Uterus (tissue), 4 donors: ENCODE results near the gene GNE. TPM values are rescaled to one million over a fixed set of nuclear protein-coding genes. Genes with fewer than 3 reads are reported as not detected.

Experiments used
- DNase-seq, 2 donors: peaks; one replicate each; pipeline ENCODE4 v3.0.0-alpha.2; 2019 to 2020
- H3K27ac ChIP-seq, 2 donors: fragments of 200-600 bp; sonication (generic); 1 replicate in 1 of 2; 2 replicates in 1 of 2; pipeline ENCODE4 v1.5.1; 2016 to 2018
- H3K27me3 ChIP-seq, 2 donors: fragments of 200-600 bp; sonication (generic); one replicate each; pipeline ENCODE4 v1.5.1; 2018 to 2019; ENCODE audit warnings: control low read depth in 1 of 2
- H3K36me3 ChIP-seq, 2 donors: fragments of 200-600 bp; sonication (generic); one replicate each; pipeline ENCODE4 v1.5.1; 2019; ENCODE audit warnings: control low read depth in 1 of 2
- H3K4me1 ChIP-seq, 2 donors: fragments of 200-600 bp; sonication (generic); one replicate each; pipeline ENCODE4 v1.5.1; 2018 to 2019; ENCODE audit warnings: control low read depth in 1 of 2
- H3K4me3 ChIP-seq, 2 donors: fragments of 200-600 bp; sonication (generic); 1 replicate in 1 of 2; 2 replicates in 1 of 2; pipeline ENCODE4 v1.5.1; 2018 to 2019; ENCODE audit warnings: mild to moderate bottlenecking in 1 of 2
- H3K9me3 ChIP-seq, 2 donors: fragments of 200-600 bp; sonication (generic); one replicate each; pipeline ENCODE4 v1.5.1; 2019; ENCODE audit warnings: control low read depth in 1 of 2
- POLR2A ChIP-seq, 2 donors: fragments of 450-650 bp; IDR thresholded peaks; one replicate each; pipeline ENCODE4 v1.6.1; 2016; ENCODE audit warnings: antibody characterized with exemption in 2 of 2, mild to moderate bottlenecking in 1 of 2, moderate library complexity in 1 of 2
- intact Hi-C: fragments of 100-400 bp; cut with DNase I; formaldehyde crosslinking; loops from one replicate; pipeline ENCODE4 v1.15.1; 2023; ENCODE audit warnings: low total_unique reads
- small RNA-seq: library from RNA; depleted of rRNA; stranded (forward); fragments of <200 nt; gene quantifications from one replicate; pipeline ENCODE3, GENCODE V24; 2016
- total RNA-seq, 4 donors: library from RNA; depleted of rRNA in 3 of 4; stranded (reverse); fragments of >200 nt in 3 of 4; gene quantifications; one replicate each; pipeline versions ENCODE4 v1.1.0 to v1.2.4, GENCODE V29; 2014 to 2023
- TF ChIP-seq, protein P1 (sequence below), 4 experiments: fragments of 200-600 bp in 2 of 4; fragments of 450-650 bp in 2 of 4; sonication (generic) in 2 of 4; IDR thresholded peaks; one replicate each; pipeline ENCODE4 v1.5.1; 2016 to 2019; ENCODE audit warnings: antibody characterized with exemption in 4 of 4, mild to moderate bottlenecking in 2 of 4, moderate library complexity in 1 of 4
- donor health status: DM: yes; HTN: yes; CAD: no.

The GNE gene
- total RNA-seq, 4 donors from 2014 or later = 10.3 to 42.2 (median 30.0) TPM

DNA sequence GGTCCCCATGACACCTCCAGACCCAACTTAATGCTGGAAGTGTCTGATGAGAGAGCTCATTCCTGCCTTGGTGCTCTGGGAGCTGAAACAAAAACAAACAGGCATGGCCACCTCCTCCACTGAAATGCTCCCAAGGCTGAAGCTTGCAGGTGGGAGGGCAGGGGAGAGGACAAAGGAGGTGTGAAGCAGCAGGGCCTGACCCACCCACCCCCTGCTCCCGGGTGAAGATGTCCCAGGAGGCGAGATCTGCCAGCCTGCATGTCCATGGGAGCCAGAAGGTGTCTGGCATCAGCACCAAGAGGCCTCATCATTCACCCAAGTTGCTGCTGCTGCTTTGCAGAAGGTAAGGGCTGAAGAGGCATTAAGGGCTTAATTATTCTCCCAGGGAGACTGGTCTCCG lies 93.3 kb downstream of the GNE start:
- Histone ChIP-seq H3K4me1 (peaks cover 0 to 15% of the 10 kb centered on the region in 2 donors), H3K36me3 (no peaks in the 10 kb centered on the region), H3K27ac (peak overlapping the region; percentile 86 to 96), H3K4me3 (no peak overlapping the region), H3K9me3 (no peaks in the 10 kb centered on the region), H3K27me3 (no peaks in the 10 kb centered on the region)
- TF ChIP-seq POLR2A (IDR thresholded peaks at IDR 0.05) = no peak
- TF ChIP-seq, protein P1, sequence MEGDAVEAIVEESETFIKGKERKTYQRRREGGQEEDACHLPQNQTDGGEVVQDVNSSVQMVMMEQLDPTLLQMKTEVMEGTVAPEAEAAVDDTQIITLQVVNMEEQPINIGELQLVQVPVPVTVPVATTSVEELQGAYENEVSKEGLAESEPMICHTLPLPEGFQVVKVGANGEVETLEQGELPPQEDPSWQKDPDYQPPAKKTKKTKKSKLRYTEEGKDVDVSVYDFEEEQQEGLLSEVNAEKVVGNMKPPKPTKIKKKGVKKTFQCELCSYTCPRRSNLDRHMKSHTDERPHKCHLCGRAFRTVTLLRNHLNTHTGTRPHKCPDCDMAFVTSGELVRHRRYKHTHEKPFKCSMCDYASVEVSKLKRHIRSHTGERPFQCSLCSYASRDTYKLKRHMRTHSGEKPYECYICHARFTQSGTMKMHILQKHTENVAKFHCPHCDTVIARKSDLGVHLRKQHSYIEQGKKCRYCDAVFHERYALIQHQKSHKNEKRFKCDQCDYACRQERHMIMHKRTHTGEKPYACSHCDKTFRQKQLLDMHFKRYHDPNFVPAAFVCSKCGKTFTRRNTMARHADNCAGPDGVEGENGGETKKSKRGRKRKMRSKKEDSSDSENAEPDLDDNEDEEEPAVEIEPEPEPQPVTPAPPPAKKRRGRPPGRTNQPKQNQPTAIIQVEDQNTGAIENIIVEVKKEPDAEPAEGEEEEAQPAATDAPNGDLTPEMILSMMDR (IDR thresholded peaks at IDR 0.05) = no peak
- no peak for DNase-seq
- intact Hi-C loops = loop anchor here (10.0 kb wide), 1 partner anchor 60 kb away; no protein-coding TSS in a partner anchor

Small RNAs within 50 kb of the gene (small RNA-seq; reads per million reads assigned to genes)
- gene RNU4-53P = not detected

Other genes starting within 250 kb of the GNE start
- 10 to 100 TPM; 14.3 to 37.7 (median 30.7) TPM for gene RECK, start 221.5 kb downstream of the GNE start, total RNA-seq
- gene GLIPR2, start 121.7 kb downstream of the GNE start, total RNA-seq = 100 to 1,000 TPM in 1 of 4 donors, 10 to 100 TPM in 3; 25.6 to 109 (median 60.8) TPM
- gene CCIN, start 89.1 kb downstream of the GNE start, total RNA-seq = 1 to 10 TPM in 2 of 4 donors, under 1 TPM in 2; 0.26 to 1.6 (median 0.99) TPM
- gene CLTA, start 67.5 kb downstream of the GNE start, total RNA-seq = 100 to 1,000 TPM; 111 to 191 (median 141) TPM
- gene RNF38, start 141.8 kb upstream of the GNE start, total RNA-seq = 10 to 100 TPM; 18.2 to 79.2 (median 30.6) TPM